Activated CD8-positive, alpha-beta memory T cell treated with anti-CD3 and anti-CD28 coated beads, Interleukin-2, amount 50 U/mL, for 48 hours (primary cell): Measurements from ENCODE around the gene PTPRB.

Experiments
- DNase-seq: peaks from one replicate; pipeline ENCODE4 v3.0.0-alpha.2; 2020

The PTPRB gene

DNA sequence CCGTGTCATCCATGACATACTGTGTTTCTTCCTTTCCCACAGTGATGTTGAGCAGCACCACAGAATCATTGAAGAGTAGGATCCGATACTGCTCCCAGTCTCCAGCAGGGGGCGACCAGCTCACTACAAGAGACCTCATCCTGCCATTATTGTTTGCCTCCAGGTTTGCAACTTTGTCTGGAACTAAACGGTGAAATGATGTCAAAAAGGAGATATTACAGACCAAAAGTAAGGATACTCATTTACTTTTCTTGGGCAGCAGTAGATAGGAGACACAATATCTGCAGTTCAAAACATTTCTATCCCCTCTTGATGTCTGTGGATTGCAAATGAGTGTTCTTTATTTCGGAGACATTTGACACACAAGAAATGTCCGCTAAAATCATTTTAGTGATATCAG lies 47.2 kb downstream of the PTPRB start:
- DNase-seq = peak; percentile 76

DNA sequence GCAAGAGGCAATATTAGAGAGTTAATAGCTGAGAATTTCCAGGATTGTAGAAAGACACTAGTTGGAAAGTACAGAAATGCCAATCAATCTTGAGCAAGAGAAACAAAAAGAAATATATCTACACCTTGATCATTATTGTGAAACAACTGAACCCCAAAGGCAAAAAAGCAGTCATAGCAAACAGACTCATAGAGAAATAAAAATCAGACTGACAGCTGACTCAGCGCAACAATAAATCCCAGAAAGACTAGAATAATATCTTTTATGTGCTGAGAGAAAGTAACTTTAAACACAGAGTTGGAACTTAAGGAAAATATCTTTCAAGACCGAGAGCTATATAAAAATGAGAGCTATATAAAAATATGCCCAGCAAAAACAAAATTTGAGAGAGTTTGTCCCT lies 52.9 kb downstream of the PTPRB start:
- no peak for DNase-seq

DNA sequence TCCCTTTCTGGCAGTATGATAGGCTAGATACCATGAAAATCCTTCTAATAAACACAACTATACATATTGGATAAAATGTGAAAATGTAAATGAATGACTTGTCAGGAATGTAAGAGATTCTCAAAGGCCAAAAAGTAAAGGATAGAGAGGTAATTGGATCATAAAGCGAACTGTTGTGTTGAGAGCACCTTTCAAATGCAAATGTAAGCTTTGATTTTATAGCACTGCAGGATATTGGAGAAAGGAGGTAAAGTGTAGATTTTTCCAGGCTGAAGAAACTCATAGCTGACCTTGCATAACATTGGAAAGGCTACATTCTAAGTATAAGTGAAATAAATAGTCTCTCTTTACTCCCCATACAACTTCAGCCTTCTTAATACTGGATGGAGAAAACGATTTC lies 54.0 kb downstream of the PTPRB start:
- no peak for DNase-seq

DNA sequence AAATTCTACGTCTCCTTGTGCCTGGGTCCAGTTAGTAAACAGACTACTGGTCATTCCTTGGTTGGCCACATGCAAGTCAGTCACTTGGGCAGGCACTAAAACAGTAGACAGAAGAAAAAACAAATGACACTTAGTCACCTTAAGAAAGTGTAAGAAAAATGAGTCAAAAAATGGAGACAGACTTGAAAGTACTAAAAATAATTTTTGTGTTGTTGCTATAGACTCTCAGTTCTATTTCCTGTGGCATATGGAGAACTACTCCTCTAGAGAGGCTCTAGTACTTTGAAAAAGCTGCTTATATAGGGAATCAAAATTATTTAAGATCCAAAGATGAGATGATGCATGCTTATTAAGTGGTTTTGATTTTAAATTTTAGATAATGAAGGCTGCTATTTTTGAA lies 56.0 kb downstream of the PTPRB start:
- no peak for DNase-seq

DNA sequence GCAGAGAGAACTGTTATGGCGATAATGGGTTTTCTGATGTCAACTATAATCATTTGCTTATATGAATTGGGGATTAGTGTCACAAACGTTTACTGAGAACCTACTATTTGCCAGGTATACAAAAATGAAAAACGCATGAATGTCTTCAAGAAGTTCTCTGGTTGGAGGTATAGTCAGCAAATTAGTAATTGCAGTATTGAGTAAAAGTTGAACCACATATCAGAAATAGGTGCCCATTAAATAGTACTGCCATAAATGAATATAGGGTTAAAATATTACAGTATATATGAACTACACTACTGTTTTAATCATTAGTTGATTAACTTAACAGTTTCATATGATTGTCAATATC lies 60.0 kb downstream of the PTPRB start:
- no peak for DNase-seq

DNA sequence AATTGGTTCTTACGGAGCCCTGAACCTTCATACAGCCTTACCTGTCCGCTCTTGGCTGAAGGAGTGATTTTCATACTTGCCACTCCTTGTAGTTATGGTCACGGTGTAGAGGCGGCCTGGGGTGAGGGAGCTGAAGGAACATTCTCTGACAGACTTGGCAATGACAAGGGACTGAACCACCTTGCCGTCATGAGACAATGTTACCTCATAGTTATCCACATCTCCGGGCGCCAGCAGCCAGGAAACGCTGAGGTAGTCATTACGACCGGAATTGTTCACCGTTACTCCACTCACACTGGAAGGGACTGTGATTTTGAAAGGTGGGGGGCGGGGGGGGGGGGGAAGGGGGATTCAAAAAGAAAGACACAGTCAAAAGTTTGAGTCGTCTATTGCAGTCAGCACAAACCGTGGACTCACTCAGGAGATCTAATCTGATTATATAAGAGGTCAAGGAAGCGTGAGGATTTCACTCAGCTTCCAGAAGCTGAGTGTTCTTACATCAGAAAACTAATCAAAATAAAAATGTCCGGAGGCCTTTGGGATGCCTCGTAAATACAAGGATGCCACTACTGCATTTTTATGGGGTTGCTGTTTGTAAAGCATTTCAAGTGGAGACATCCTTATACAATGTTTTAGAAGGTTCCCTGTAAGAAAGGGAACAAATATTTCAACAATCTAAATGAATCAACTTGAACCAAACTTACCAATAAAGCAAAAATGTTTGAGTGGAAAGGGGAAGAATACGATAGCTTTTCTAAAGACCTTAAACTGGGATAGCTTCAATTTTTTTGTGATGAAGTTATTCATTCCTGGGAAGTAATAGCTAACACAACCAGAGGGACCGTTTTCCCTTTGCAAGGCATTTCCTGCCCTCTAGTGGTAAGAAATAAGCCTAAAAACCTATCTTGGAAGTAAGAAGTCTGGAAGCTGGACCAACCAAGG lies 60.6 kb downstream of the PTPRB start:
- no peak for DNase-seq

DNA sequence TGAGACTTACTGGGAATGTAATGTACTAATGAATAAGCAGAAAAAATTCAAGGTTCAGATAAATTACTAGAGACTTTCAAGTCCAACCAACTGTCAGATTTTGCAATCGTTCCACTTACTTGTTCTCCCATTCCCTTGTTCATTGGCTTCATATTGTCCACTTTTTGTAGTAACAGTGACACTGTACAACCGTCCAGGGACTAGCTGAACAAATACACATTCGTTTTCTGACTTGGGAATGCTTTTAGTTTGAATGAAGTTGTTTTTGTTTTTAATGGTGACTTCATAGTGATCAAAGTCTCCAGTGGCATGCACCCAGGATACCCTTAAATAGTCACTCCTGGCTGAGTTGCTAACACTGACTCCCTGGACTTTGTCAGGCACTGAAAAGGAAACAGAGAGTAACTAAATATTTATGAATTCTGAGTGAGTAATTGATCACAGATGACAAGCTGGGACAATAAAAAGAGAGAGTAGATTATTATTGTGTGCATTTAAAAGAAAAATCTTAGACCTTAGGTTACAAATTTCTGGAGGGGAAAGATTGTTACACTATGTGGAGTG lies 65.4 kb downstream of the PTPRB start:
- DNase-seq = no peak

DNA sequence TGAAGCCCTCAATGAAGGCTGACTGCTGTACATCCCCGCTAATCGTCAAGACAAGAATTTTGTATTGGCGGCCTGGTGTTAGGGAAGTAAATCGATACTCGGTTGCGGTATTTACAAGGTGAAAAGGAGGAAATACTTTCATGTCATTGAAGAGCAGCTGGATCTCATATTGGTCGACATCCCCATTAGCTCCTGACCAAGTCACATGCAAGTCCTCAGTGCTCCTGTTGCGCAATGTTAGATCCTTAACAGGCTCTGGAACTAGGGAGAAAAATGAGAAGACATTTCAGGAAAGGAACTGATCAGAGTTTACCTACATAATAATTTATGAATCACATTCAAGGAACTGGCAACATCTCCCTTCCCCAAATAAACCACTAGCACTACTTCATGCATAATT lies 66.2 kb downstream of the PTPRB start:
- DNase-seq = no peak

DNA sequence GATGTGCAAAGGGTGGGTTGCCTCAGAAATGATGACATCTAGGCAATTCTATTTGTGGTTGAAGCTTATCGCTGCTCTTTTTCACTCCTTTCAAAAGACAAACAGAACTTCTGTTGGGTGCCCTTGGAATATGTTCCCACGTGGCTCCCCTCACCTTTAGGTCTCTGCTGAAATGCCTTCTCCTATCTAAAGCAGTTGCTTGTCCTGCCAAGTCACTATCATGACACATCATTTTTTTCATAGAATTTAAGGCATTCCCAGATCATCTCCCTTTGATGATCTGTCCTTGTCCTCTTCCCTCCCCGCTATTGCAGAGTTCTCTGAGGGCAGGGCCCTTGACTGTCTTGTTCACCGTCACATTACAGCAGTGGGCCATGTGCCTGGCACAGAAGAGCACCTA lies 75.7 kb downstream of the PTPRB start:
- DNase-seq = no peak

DNA sequence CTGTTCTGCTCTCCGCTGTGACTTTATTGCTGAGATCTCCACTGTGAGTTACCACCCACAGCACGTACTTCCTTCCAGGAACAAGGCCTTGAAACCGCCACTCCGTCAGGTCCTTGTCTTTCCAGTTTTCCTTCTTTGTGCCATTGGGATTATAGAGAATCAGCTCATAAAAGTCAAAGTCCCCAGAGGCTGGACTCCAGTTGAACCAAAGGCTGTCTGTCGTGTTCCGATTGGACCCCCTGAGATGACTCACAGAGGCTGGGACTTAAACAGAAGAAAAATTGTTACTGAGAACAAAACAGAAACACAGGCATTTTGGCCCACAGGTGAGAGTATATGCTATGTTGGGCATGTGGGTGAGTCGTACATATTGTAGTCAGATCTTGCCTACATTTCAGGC lies 76.6 kb downstream of the PTPRB start:
- no peak for DNase-seq

DNA sequence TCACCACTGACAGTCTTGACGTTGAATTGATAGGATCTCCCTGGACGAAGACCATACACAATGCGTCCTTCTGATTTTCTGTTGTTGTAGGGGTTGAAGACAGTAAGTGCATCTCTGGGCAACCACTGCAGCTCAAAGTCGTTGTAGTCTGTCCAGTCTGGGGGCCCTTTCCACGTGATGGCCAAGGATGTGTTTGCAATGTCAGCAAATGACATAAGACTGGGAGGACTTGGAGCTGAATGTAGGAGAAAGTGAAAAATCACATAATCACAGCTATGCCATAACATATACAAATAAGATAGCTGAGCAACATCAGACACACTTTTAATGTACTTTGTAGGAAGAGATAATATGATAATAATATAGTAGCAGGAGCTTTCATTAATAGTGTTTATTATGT lies 77.8 kb downstream of the PTPRB start:
- DNase-seq = no peak

DNA sequence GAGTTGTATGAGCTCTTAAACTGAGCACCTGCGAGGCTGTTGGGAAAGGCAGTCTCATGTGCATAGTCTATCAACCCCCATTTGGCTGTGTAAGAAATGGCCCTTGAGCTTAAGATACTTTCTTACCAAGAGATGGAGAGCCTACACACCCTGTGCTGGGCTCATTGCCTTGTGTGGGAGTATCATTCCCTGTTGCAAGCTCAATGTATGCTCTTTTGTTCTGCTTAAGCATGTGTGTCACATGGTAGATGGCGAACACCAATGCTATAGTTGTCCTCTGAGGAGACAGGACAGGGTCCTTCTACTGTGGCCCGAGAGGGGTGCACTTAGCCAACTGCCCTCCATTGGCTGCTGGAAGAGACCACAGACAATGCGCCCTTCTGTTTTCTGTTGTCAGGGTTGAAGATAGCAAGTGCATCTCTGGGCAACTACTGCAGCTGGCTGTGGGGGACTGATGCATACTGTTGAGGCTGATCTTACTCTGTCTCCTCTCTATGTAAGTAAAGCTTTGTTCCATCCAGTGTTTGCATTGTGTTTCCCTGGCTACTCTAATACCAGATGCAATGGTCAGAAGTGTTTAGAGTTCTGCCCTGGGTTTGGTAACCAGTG lies 79.5 kb downstream of the PTPRB start:
- DNase-seq = no peak

DNA sequence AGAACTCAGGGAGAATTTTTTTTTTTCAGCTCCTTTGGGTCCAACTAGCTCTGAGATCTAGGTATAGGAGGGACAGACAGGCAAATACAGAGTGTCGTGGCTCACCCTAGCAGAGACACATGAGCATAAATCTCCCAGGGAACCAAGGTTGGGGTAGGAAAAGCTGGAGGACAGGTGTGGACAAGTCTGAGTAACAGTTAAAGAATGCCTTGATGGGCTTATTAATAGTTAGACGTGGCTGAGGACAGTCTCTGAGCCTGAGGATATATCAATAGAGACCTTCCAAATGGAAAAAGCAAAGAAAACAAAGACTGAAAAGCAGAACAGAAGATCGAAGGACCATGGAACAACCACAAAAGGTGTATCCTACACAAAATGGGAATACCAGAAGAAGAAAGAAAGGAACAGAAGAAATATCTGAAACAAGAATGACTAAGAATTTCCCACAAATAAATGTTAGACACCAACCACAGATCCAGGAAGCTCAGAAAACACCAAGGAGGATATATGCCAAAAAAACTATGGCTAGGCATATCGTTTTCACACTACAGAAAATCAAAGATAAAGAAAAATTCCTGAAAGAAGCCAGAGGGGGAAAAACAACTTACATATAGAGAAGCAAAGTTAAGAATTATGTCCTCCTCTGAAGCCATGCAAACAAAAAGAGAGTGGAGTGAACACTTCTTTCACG lies 80.9 kb downstream of the PTPRB start:
- no peak for DNase-seq

DNA sequence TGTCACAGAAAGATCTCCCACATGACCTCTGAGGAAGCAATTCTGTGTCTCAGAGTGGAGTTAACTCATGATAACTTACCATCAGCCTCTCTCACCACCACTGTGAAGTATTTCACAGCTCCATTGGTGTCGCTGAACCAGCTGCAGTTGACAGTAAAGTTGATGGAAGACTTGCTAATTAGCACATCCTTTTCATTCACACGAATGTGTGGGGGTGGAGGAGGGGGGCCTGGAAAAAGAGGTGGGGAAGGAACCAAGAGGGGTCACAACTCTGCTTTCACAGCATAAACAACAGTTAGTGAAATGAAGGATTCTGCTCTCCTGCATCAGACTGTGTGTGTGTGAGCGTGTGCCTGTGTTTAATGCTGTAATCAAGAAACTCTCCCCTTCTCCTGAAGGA lies 82.1 kb downstream of the PTPRB start:
- no peak for DNase-seq

DNA sequence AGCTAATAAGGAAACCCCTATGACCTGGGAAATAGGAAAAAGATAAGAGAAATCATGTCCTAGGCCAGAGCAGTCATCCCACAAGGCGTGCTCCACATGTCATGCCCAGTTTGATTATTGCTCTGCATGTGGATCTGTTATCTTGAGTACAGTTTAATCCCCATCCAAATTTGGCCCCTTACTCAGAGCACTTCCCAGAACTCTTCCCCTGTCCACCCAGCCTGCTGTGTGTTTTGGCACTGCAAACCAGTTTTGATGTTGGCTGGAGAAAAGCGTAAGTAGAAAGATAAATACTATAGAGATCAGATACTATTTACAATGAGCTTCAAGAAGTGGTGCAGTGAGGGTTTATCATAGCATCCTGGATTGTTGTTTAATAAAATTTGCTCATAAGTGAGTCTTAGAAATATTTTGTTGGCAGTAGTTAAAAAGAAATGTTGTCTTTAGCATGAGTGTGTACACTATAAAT lies 83.8 kb downstream of the PTPRB start:
- DNase-seq = no peak

DNA sequence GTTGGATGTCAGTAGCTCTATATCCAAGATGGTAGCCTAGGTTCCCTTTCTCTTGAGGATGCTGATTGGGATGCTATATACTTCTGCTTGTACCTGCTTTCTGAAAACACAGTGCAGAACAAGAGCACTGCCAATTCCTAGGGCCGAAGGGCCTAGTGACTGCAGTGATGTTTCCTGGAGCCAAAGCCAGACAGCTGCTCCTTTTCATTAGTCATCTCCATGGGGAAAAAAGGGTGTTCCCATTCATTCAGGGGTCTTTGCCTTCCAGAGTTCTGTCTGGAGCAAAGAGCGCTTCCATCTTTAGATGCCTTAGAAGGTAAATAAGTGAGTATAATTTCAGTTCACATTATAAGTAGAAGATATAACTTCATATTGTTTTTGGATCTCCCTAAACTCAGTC lies 85.5 kb downstream of the PTPRB start:
- no peak for DNase-seq

DNA sequence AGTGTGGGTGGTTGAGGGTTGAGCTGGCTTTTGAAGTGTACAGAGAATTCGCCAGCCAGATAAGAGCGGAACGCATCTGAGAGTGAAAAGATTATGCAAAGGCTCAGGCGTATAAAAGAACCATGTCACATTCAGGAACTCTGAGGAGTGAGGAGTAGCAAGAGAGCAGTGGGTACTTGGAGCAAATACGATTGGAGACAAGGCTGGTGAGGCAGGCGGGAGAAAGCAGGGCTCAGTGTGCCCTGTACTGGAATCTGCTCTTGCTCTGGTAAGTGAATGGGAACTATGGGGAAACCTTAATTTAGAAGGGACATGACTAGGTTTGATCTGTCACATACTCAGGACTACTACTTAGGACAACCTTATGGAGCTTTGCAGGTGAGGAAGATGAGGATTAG lies 87.0 kb downstream of the PTPRB start:
- no peak for DNase-seq

DNA sequence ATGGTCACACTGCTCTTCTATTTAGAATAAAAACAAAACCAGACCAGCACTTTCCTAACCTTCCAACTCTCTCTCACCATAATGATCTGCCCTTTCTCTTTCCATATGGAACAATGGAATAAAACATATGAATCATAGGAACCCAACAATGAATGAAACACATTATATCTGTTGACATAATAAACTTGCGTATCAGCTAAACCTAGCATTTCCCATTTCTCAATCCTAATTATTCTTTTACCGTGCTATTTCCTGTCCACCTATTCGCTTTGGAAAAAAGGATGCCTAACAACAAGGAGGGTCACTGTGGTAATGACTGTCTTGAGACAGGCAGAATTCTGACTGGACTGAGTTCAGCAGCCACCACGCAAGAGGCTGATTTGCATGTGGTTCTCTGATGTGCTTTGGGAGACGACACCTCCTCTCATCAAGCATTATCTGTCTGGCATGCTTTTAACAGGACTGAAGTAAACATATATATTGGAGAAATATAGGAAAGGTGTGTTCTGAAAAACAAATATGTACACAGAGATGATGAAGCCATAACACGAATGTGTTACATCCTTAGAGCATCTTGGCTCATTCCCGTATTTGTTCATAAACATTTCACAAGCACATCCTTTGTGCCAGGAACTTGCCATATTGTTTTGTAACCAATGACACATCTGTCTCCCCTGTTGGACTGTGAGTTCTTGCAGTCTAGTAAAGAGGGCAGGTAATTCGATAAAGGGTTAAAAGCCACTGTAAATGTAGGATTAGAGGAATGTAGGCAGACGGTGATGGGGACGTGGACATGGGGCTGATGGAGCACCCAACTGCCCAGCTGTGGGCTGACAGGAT lies 87.7 kb downstream of the PTPRB start:
- DNase-seq = no peak

DNA sequence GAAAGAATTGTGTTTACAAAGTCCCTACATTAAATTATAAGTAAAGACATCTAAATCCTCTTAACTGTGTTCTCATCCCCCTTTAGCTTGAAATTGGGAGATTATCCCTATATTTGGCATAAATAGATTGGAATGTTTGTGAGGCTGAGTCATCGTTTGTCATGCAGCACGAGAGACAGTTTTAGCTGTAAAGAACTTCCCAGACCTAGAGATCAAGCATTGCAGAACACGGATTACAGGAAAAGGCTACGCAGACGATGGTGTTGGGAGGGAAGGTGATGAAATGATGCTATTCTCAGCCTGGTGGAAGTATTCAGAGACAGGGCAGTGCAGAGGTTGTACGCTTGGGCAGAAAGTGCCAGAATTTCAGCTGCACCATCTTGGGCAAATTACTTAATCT lies 93.8 kb downstream of the PTPRB start:
- no peak for DNase-seq

DNA sequence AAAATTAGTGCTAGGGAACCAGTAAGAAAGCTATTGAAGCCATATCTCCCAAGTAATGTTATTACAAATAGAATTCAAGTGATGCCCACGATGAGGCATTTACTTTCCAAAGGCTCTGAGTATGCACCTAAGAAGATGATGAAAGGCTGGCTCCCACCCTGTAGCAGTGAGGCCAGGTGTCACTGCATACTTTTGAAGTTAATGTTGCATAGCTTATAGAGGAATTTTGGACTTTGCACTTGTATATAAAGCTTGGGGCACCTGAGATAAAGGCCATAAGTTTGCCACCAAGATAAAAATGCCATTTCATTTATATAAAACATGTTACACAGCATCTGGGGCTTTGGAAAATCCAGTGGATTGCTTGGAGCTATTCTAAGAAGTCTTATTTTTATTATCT lies 96.2 kb downstream of the PTPRB start:
- no peak for DNase-seq

DNA sequence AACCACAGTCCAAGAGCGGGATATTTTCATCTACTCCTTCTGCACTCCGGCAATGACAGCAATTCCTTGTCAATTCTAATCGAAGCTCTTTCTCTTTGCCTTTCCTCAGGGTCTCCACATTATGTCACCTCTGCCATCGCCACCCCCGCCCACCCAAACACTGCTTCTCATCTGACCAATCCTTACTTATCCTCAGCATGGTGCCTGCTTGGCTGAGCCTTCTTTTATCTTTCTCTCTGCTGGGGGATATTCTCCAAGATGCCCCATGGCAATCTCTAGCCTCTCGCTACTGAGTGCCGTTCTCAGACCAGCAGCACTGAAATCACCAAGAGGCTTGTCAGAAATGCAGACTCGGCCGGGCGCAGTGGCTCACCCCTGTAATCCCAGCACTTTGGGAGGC lies 100.6 kb downstream of the PTPRB start:
- no peak for DNase-seq

DNA sequence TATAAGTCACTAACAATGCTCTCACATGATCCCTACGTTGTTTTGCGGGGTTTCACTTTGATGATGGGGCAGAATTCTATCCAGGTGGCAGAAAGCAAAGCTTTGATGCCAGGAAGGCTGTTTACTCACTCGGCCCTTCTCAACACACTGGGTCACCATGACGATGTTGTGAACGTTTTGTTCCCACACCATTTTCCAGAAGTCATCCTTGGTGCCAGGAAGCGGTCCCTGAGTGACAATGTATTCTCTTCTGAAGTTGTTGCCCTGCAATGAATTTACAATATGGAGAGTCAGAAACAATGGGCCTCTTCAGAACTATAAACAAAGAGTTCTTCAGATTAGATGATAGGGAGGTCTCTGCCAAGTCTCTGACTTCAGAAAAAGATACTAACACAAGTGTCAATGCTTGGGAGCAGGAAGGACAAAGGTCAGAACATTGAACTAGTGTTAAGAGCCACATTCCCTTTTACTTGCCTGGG lies 101.3 kb downstream of the PTPRB start:
- DNase-seq = no peak

DNA sequence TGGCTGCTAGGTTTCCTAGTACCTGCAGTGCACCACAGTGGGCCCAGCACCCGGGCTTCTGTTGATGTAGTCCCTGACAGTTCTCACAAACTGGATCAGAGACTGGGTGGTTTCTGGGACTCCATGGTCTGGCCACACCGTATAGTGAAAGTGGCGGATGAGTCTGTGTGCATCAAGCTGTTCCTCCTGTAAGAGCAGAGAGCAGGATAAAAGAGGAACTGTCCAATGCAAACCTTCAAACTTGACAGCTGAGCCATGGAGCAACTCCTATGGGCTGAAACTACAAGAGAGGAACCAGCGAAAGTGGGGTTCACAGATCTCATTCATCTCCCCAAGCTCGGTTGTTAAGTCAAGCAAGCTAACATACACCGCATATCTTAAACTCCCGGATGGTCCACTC lies 102.8 kb downstream of the PTPRB start:
- no peak for DNase-seq
